HepG2 (cell line): ENCODE results near the gene BICDL2. TPM values are rescaled to one million over a fixed set of nuclear protein-coding genes. Genes with fewer than 3 reads are reported as not detected.

ENCODE experiments used
- ARNT ChIP-seq: fragments of 450-650 bp; IDR thresholded peaks from 2 replicates; pipeline ENCODE4 v1.6.1; 2017
- ESRRA ChIP-seq: sonication (generic); formaldehyde crosslinking; IDR thresholded peaks from 2 replicates; pipeline ENCODE4 v1.5.1; 2020; ENCODE audit warnings: mild to moderate bottlenecking, low read depth, missing genetic modification reagents
- FOXC1 ChIP-seq: sonication (generic); formaldehyde crosslinking; IDR thresholded peaks from 2 replicates; pipeline ENCODE4 v1.8.0; 2022; ENCODE audit warnings: mild to moderate bottlenecking, missing genetic modification reagents, borderline replicate concordance
- FOXK1 ChIP-seq: sonication (generic); formaldehyde crosslinking; IDR thresholded peaks from 2 replicates; pipeline ENCODE4 v1.4.0; 2020; ENCODE audit warnings: low read depth, missing genetic modification reagents, borderline replicate concordance
- HOXA3 ChIP-seq: sonication (generic); formaldehyde crosslinking; IDR thresholded peaks from 2 replicates; pipeline ENCODE4 v1.5.0; 2020; ENCODE audit warnings: missing genetic modification reagents
- ISX ChIP-seq: sonication (generic); formaldehyde crosslinking; conservative IDR thresholded peaks from 2 replicates; pipeline ENCODE4 v1.5.0; 2020; ENCODE audit warnings: missing genetic modification reagents
- MAX ChIP-seq: IDR thresholded peaks from 2 replicates; pipeline ENCODE4 v1.6.1; 2012; ENCODE audit warnings: inconsistent platforms
- PRDM10 ChIP-seq: sonication (generic); formaldehyde crosslinking; IDR thresholded peaks from 2 replicates; pipeline ENCODE4 v1.4.0; 2020; ENCODE audit warnings: low read depth, missing genetic modification reagents
- RFX3 ChIP-seq: IDR thresholded peaks from 2 replicates; pipeline ENCODE4 v1.6.1; 2016; ENCODE audit warnings: missing biosample characterization, missing genetic modification reagents
- RXRB ChIP-seq: IDR thresholded peaks from 2 replicates; pipeline ENCODE4 v1.6.1; 2016; ENCODE audit warnings: borderline replicate concordance, missing genetic modification reagents, missing compliant biosample characterization
- TOE1 ChIP-seq: sonication (generic); formaldehyde crosslinking; IDR thresholded peaks from 2 replicates; pipeline ENCODE4 v1.4.0; 2020; ENCODE audit warnings: mild to moderate bottlenecking, missing genetic modification reagents
- ZBTB21 ChIP-seq: sonication (generic); formaldehyde crosslinking; IDR thresholded peaks from 2 replicates; pipeline ENCODE4 v1.4.0; 2020; ENCODE audit warnings: missing genetic modification reagents
- ZNF24 ChIP-seq: fragments of 450-650 bp; IDR thresholded peaks from 2 replicates; pipeline ENCODE4 v1.6.1; 2017; ENCODE audit warnings: antibody characterized with exemption, mild to moderate bottlenecking
- ZNF333 ChIP-seq: sonication (generic); formaldehyde crosslinking; IDR thresholded peaks from 2 replicates; pipeline ENCODE4 v1.4.0; 2020; ENCODE audit warnings: mild to moderate bottlenecking, missing genetic modification reagents, borderline replicate concordance
- ZNF335 ChIP-seq: sonication (generic); formaldehyde crosslinking; IDR thresholded peaks from 2 replicates; pipeline ENCODE4 v1.4.0; 2020; ENCODE audit warnings: missing genetic modification reagents
- ZNF414 ChIP-seq: sonication (generic); formaldehyde crosslinking; IDR thresholded peaks from 2 replicates; pipeline ENCODE4 v1.5.0; 2020; ENCODE audit warnings: missing genetic modification reagents
- ZNF607 ChIP-seq: sonication (generic); formaldehyde crosslinking; IDR thresholded peaks from 2 replicates; pipeline ENCODE4 v1.5.1; 2020; ENCODE audit warnings: missing genetic modification reagents, mild to moderate bottlenecking, borderline replicate concordance
- ZNF740 ChIP-seq: sonication (generic); formaldehyde crosslinking; IDR thresholded peaks from 2 replicates; pipeline ENCODE4 v1.4.0; 2020; ENCODE audit warnings: missing genetic modification reagents
- ZNF746 ChIP-seq: sonication (generic); formaldehyde crosslinking; IDR thresholded peaks from 2 replicates; pipeline ENCODE4 v1.8.0; 2022; ENCODE audit warnings: mild to moderate bottlenecking, missing genetic modification reagents
- polyA plus RNA-seq, 8 experiments: library from polyadenylated mRNA; depleted of rRNA in 3 of 8; stranded (reverse) in 7 of 8; unstranded in 1 of 8; fragments of >200 nt; fragmentation: Illumina TruSeq in 4 of 8; extraction: Trizol in 4 of 8; gene quantifications; 2 replicates each; pipeline versions ENCODE4 v1.2.1 to v1.2.3, GENCODE V29; 2011 to 2016; ENCODE audit warnings: low read depth in 4 of 8, missing spikeins in 1 of 8, mixed read lengths in 1 of 8; ENCODE audit not compliant: insufficient read depth in 1 of 8
- total RNA-seq, 5 experiments: library from RNA; depleted of rRNA; stranded (reverse); fragments of >200 nt; fragmentation: Illumina TruSeq; extraction: Trizol; gene quantifications; 2 replicates each; pipeline ENCODE4 v1.2.3, GENCODE V29; 2016; ENCODE audit warnings: low read depth in 1 of 5
- TF ChIP-seq, protein P1 (sequence below): sonication (generic); formaldehyde crosslinking; IDR thresholded peaks from 2 replicates; pipeline ENCODE4 v1.5.1; 2020; ENCODE audit warnings: mild to moderate bottlenecking, missing genetic modification reagents, borderline replicate concordance

BICDL2 gene
- total and polyA plus RNA-seq, 2 of the 13 experiments (the other 11 are each of a cell fraction or from before 2014, with no cell fraction given) = 0.12 TPM; not detected in 1

- TF ChIP-seq FOXK1 (CRISPR knock-in tag) = peak; percentile 32; the same call in 1 of the 2 replicates
- TF ChIP-seq ZNF24 = no peak
- TF ChIP-seq ZBTB21 = no peak
- no peak for TF ChIP-seq ARNT
- TF ChIP-seq ZNF607 (CRISPR knock-in tag) = peak; percentile 96; the same call in 1 of the 2 replicates
- no peak for TF ChIP-seq TOE1 (CRISPR knock-in tag)
- peak; percentile 89 for TF ChIP-seq RXRB (CRISPR knock-in tag)
- peak; percentile 95 for TF ChIP-seq ESRRA (CRISPR knock-in tag)
- TF ChIP-seq MAX = peak; percentile 82
- no peak for TF ChIP-seq ZNF333 (CRISPR knock-in tag)
- TF ChIP-seq ZNF746 = peak; percentile 44
- peak; percentile 93 for TF ChIP-seq ZNF414 (CRISPR knock-in tag)
- TF ChIP-seq ZNF740 = no peak; the same call in 1 of the 2 replicates
- TF ChIP-seq ZNF335 (CRISPR knock-in tag) = peak; percentile 23; the same call in 1 of the 2 replicates
- TF ChIP-seq, protein P1, sequence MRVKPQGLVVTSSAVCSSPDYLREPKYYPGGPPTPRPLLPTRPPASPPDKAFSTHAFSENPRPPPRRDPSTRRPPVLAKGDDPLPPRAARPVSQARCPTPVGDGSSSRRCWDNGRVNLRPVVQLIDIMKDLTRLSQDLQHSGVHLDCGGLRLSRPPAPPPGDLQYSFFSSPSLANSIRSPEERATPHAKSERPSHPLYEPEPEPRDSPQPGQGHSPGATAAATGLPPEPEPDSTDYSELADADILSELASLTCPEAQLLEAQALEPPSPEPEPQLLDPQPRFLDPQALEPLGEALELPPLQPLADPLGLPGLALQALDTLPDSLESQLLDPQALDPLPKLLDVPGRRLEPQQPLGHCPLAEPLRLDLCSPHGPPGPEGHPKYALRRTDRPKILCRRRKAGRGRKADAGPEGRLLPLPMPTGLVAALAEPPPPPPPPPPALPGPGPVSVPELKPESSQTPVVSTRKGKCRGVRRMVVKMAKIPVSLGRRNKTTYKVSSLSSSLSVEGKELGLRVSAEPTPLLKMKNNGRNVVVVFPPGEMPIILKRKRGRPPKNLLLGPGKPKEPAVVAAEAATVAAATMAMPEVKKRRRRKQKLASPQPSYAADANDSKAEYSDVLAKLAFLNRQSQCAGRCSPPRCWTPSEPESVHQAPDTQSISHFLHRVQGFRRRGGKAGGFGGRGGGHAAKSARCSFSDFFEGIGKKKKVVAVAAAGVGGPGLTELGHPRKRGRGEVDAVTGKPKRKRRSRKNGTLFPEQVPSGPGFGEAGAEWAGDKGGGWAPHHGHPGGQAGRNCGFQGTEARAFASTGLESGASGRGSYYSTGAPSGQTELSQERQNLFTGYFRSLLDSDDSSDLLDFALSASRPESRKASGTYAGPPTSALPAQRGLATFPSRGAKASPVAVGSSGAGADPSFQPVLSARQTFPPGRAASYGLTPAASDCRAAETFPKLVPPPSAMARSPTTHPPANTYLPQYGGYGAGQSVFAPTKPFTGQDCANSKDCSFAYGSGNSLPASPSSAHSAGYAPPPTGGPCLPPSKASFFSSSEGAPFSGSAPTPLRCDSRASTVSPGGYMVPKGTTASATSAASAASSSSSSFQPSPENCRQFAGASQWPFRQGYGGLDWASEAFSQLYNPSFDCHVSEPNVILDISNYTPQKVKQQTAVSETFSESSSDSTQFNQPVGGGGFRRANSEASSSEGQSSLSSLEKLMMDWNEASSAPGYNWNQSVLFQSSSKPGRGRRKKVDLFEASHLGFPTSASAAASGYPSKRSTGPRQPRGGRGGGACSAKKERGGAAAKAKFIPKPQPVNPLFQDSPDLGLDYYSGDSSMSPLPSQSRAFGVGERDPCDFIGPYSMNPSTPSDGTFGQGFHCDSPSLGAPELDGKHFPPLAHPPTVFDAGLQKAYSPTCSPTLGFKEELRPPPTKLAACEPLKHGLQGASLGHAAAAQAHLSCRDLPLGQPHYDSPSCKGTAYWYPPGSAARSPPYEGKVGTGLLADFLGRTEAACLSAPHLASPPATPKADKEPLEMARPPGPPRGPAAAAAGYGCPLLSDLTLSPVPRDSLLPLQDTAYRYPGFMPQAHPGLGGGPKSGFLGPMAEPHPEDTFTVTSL (CRISPR knock-in tag) = peak; percentile 55; the same call in 1 of the 2 replicates
- TF ChIP-seq ISX = 0 out of 2 replicates have a peak, but pooled peaks have one; percentile 58
- 0 out of 2 replicates have a peak, but pooled peaks have one; percentile 61 for TF ChIP-seq FOXC1 (CRISPR knock-in tag)
- TF ChIP-seq HOXA3 (CRISPR knock-in tag) = peak; percentile 82
- TF ChIP-seq RFX3 (CRISPR knock-in tag) = no peak
- peak; percentile 55; the same call in 1 of the 2 replicates for TF ChIP-seq PRDM10 (CRISPR knock-in tag)
Observed at GRCh38 chr16:3065069-3065741, 28.5 kb upstream of the BICDL2 start, which contains the start of gene IL32 (continued).
